Adrenal gland (tissue), 5 donors: ENCODE results near the gene TSPEAR.

ENCODE experiments used
- CTCF ChIP-seq, 6 experiments: fragments of 450-650 bp in 4 of 6; fragments of 200-600 bp in 2 of 6; sonication (generic) in 1 of 6; IDR thresholded peaks; 1 replicate in 5 of 6; 2 replicates in 1 of 6; pipeline versions ENCODE4 v1.5.1 to v1.8.0; 2016 to 2021; ENCODE audit warnings: antibody characterized with exemption in 6 of 6, mild to moderate bottlenecking in 2 of 6, moderate library complexity in 1 of 6
- POLR2A ChIP-seq, 2 donors: fragments of 450-650 bp; IDR thresholded peaks; one replicate each; pipeline ENCODE4 v1.6.1; 2017; ENCODE audit warnings: antibody characterized with exemption in 2 of 2, mild to moderate bottlenecking in 2 of 2, moderate library complexity in 1 of 2
- donor health status: DM: no; HTN: no; CAD: no.

GRCh38 chr21:44599264-44600029 lies 111.9 kb downstream of the TSPEAR start:
- no peak for TF ChIP-seq CTCF (IDR thresholded peaks at IDR 0.05)
- TF ChIP-seq POLR2A (IDR thresholded peaks at IDR 0.05) = no peak
